Endothelial cell of umbilical vein (primary cell): ENCODE measurements around the gene FLT1.

Source experiments
- CTCF ChIP-seq, 2 donors: IDR thresholded peaks; 1 replicate in 1 of 2; 2 replicates in 1 of 2; pipeline ENCODE4 v1.5.1; 2011; ENCODE audit warnings: low read length in 2 of 2, mild to moderate bottlenecking in 2 of 2, moderate library complexity in 2 of 2, control low read depth in 1 of 2, inconsistent platforms in 1 of 2, low read depth in 1 of 2; ENCODE audit not compliant: insufficient read depth in 1 of 2; ENCODE audit errors: extremely low read depth in 1 of 2
- EZH2 ChIP-seq: IDR thresholded peaks from 2 replicates; pipeline ENCODE4 v1.6.1; 2012; ENCODE audit warnings: borderline replicate concordance, low read depth, mild to moderate bottlenecking, moderate library complexity, low read length, inconsistent platforms; ENCODE audit not compliant: severe bottlenecking
- FOS ChIP-seq: IDR thresholded peaks from 2 replicates; pipeline ENCODE4 v1.6.1; 2011; ENCODE audit warnings: mild to moderate bottlenecking, low read length, moderate library complexity, borderline replicate concordance; ENCODE audit not compliant: insufficient read depth
- GATA2 ChIP-seq: IDR thresholded peaks from 2 replicates; pipeline ENCODE4 v1.7.0; 2011; ENCODE audit warnings: low read depth, mild to moderate bottlenecking, moderate library complexity, mixed read lengths, low read length; ENCODE audit not compliant: insufficient read length, insufficient read depth
- MAX ChIP-seq: IDR thresholded peaks from 2 replicates; pipeline ENCODE4 v1.6.1; 2011; ENCODE audit not compliant: insufficient read depth, insufficient read length
- MYC ChIP-seq: IDR thresholded peaks from one replicate; pipeline ENCODE4 v1.6.1; 2011; ENCODE audit warnings: mild to moderate bottlenecking, low read depth, low read length
- POLR2A ChIP-seq: IDR thresholded peaks from 2 replicates; pipeline ENCODE4 v1.6.1; 2012; ENCODE audit warnings: low read depth, mild to moderate bottlenecking, control low read depth, low read length
- POLR2AphosphoS5 ChIP-seq: IDR thresholded peaks from 2 replicates; pipeline ENCODE4 v1.6.1; 2012; ENCODE audit warnings: low read depth, mild to moderate bottlenecking, control low read depth, low read length, moderate library complexity; ENCODE audit not compliant: insufficient read depth

GRCh38 chr13:28358708-28359107 lies 136.2 kb downstream of the FLT1 start:
- no peak for TF ChIP-seq FOS
- no peak for TF ChIP-seq POLR2A
- no peak for TF ChIP-seq MAX
- TF ChIP-seq CTCF (IDR thresholded peaks at IDR 0.05; ENCODE audit: extremely low read depth in 1 of 2, insufficient read depth in 1 of 2, low read depth in 1 of 2, low read length in 2 of 2) = no peak
- no peak for TF ChIP-seq POLR2AphosphoS5
- no peak for TF ChIP-seq EZH2
- TF ChIP-seq GATA2 = no peak
- TF ChIP-seq MYC = no peak
